ENCODE measurements around the gene TM2D3.

The TM2D3 gene

GRCh38 chr15:101625980-101626379 lies 26.2 kb downstream of the TM2D3 start:
- in situ Hi-C loops (cut with HindIII; ENCODE audit: low sequenced_read_pairs): no loop called here

- in situ Hi-C loops (cut with HindIII; ENCODE audit: low sequenced_read_pairs): no loop called here
Measured at GRCh38 chr15:101625184-101625583, 27.0 kb downstream of the TM2D3 start.

- in situ Hi-C loops (cut with HindIII; ENCODE audit: low sequenced_read_pairs): no loop called here
Measured at GRCh38 chr15:101623367-101624304, 28.5 kb downstream of the TM2D3 start.

GRCh38 chr15:101621961-101622360 lies 30.2 kb downstream of the TM2D3 start:
- in situ Hi-C loops (cut with HindIII; ENCODE audit: low sequenced_read_pairs): no loop called here

- in situ Hi-C loops (cut with HindIII; ENCODE audit: low sequenced_read_pairs): no loop called here
Measured at GRCh38 chr15:101620671-101621070, 31.5 kb downstream of the TM2D3 start.

- in situ Hi-C loops (cut with HindIII; ENCODE audit: low sequenced_read_pairs): no loop called here
Measured at GRCh38 chr15:101619615-101619865, 32.6 kb downstream of the TM2D3 start.

- in situ Hi-C loops (cut with HindIII; ENCODE audit: low sequenced_read_pairs): no loop called here
Measured at GRCh38 chr15:101618851-101619614, 33.1 kb downstream of the TM2D3 start.

GRCh38 chr15:101618076-101618475 lies 34.1 kb downstream of the TM2D3 start:
- in situ Hi-C loops (cut with HindIII; ENCODE audit: low sequenced_read_pairs): no loop called here

- in situ Hi-C loops (cut with HindIII; ENCODE audit: low sequenced_read_pairs): no loop called here
Measured at GRCh38 chr15:101617390-101617965, 34.7 kb downstream of the TM2D3 start.

GRCh38 chr15:101615986-101616848 lies 36.0 kb downstream of the TM2D3 start:
- in situ Hi-C loops (cut with HindIII; ENCODE audit: low sequenced_read_pairs): no loop called here

GRCh38 chr15:101615414-101615985 lies 36.7 kb downstream of the TM2D3 start:
- in situ Hi-C loops (cut with HindIII; ENCODE audit: low sequenced_read_pairs): no loop called here

- in situ Hi-C loops (cut with HindIII; ENCODE audit: low sequenced_read_pairs): no loop called here
Measured at GRCh38 chr15:101614761-101615160, 37.4 kb downstream of the TM2D3 start.

GRCh38 chr15:101614001-101614585 lies 38.1 kb downstream of the TM2D3 start:
- in situ Hi-C loops (cut with HindIII; ENCODE audit: low sequenced_read_pairs): no loop called here

GRCh38 chr15:101613130-101614000 lies 38.8 kb downstream of the TM2D3 start:
- in situ Hi-C loops (cut with HindIII; ENCODE audit: low sequenced_read_pairs): no loop called here

GRCh38 chr15:101612676-101613075 lies 39.5 kb downstream of the TM2D3 start:
- in situ Hi-C loops (cut with HindIII; ENCODE audit: low sequenced_read_pairs): no loop called here

GRCh38 chr15:101611580-101612299 lies 40.4 kb downstream of the TM2D3 start:
- in situ Hi-C loops (cut with HindIII; ENCODE audit: low sequenced_read_pairs): no loop called here

GRCh38 chr15:101611007-101611406 lies 41.2 kb downstream of the TM2D3 start:
- in situ Hi-C loops (cut with HindIII; ENCODE audit: low sequenced_read_pairs): no loop called here

GRCh38 chr15:101610611-101611000 lies 41.6 kb downstream of the TM2D3 start:
- in situ Hi-C loops (cut with HindIII; ENCODE audit: low sequenced_read_pairs): no loop called here
